WTC11 (cell line): ENCODE measurements around the gene ZNF417. TPM values are rescaled to one million over a fixed set of nuclear protein-coding genes. Genes with fewer than 3 reads are reported as not detected.
"Not testable (repeated sequence)": the region's sequence is repeated elsewhere in the genome, so short reads cannot be mapped to it uniquely, and the experiment has no call there.

Source experiments
- ATAC-seq: fragments of 200-7000 bp; cut with Tn5 transposase; 2 replicates; pipeline ENCODE4 v1.10.0; 2021; ENCODE audit warnings: mild to moderate bottlenecking, moderate library complexity
- CTCF ChIA-PET: fragments of 300-600 bp; sonication (Branson Sonifier 250); formaldehyde crosslinking; loops from one replicate; lab custom pipeline; 2021; ENCODE audit warnings: antibody characterized with exemption; lab: Charles Lee
- POLR2A ChIA-PET: fragments of 350-600 bp; sonication (Branson Sonifier 250); formaldehyde crosslinking; loops from one replicate; lab custom pipeline; 2021; ENCODE audit warnings: antibody characterized with exemption; lab: Charles Lee
- DNase-seq: peaks from one replicate; pipeline ENCODE4 v3.0.0; 2021; ENCODE audit warnings: low spot score
- H3K27ac Mint-ChIP-seq: 2 replicates; pipeline ENCODE4 v1.8.0; 2021; ENCODE audit warnings: mixed read lengths
- H3K27me3 Mint-ChIP-seq: 2 replicates; pipeline ENCODE4 v1.8.0; 2021; ENCODE audit warnings: low read depth, mild to moderate bottlenecking, moderate library complexity, mixed read lengths
- H3K36me3 Mint-ChIP-seq: 2 replicates; pipeline ENCODE4 v1.8.0; 2021; ENCODE audit warnings: mixed read lengths
- H3K4me1 Mint-ChIP-seq: 2 replicates; pipeline ENCODE4 v1.8.0; 2022; ENCODE audit warnings: mixed read lengths
- H3K4me3 Mint-ChIP-seq: 2 replicates; pipeline ENCODE4 v1.8.0; 2021; ENCODE audit warnings: mild to moderate bottlenecking, moderate library complexity, mixed read lengths
- H3K9me3 Mint-ChIP-seq: 2 replicates; pipeline ENCODE4 v1.8.0; 2021; ENCODE audit warnings: mixed read lengths
- CREB1 ChIP-seq: sonication (generic); formaldehyde crosslinking; IDR thresholded peaks from 2 replicates; pipeline ENCODE4 v1.8.0; 2023; ENCODE audit warnings: mild to moderate bottlenecking, missing genetic modification reagents
- ESRRA ChIP-seq: sonication (generic); formaldehyde crosslinking; IDR thresholded peaks from 2 replicates; pipeline ENCODE4 v1.8.1; 2022; ENCODE audit warnings: mild to moderate bottlenecking, missing genetic modification reagents, borderline replicate concordance
- ETV6 ChIP-seq: sonication (generic); formaldehyde crosslinking; IDR thresholded peaks from 2 replicates; pipeline ENCODE4 v1.8.1; 2022; ENCODE audit warnings: mild to moderate bottlenecking, missing genetic modification reagents
- FOXK1 ChIP-seq: sonication (generic); formaldehyde crosslinking; IDR thresholded peaks from 2 replicates; pipeline ENCODE4 v1.8.0; 2022; ENCODE audit warnings: mild to moderate bottlenecking, moderate library complexity, missing genetic modification reagents
- MXD4 ChIP-seq: fragments of 250-450 bp; sonication (Bioruptor Pico); IDR thresholded peaks from 2 replicates; pipeline ENCODE4 v1.8.0; 2021; ENCODE audit warnings: mild to moderate bottlenecking, moderate library complexity, borderline replicate concordance
- NFYB ChIP-seq: sonication (generic); formaldehyde crosslinking; conservative IDR thresholded peaks from 2 replicates; pipeline ENCODE4 v1.8.0; 2022; ENCODE audit warnings: low read depth, missing genetic modification reagents
- TEAD1 ChIP-seq: sonication (generic); formaldehyde crosslinking; IDR thresholded peaks from 2 replicates; pipeline ENCODE4 v1.8.0; 2022; ENCODE audit warnings: mild to moderate bottlenecking, missing genetic modification reagents
- ZNF138 ChIP-seq: sonication (generic); formaldehyde crosslinking; conservative IDR thresholded peaks from 2 replicates; pipeline ENCODE4 v1.8.1; 2022; ENCODE audit warnings: mild to moderate bottlenecking, moderate library complexity, missing genetic modification reagents
- ZNF317 ChIP-seq: sonication (generic); formaldehyde crosslinking; IDR thresholded peaks from 2 replicates; pipeline ENCODE4 v1.8.1; 2023; ENCODE audit warnings: low read depth, mild to moderate bottlenecking, moderate library complexity, missing genetic modification reagents, borderline replicate concordance
- ZNF416 ChIP-seq: fragments of 250-450 bp; sonication (Bioruptor Pico); IDR thresholded peaks from 2 replicates; pipeline ENCODE4 v1.9.0; 2021; ENCODE audit warnings: mild to moderate bottlenecking, inconsistent platforms
- total RNA-seq: library from RNA; stranded (reverse); gene quantifications from 3 replicates; pipeline ENCODE4 v1.2.3, GENCODE V29; 2021
- TF ChIP-seq, protein P1 (sequence below): sonication (generic); formaldehyde crosslinking; IDR thresholded peaks from 2 replicates; pipeline ENCODE4 v1.8.1; 2023; ENCODE audit warnings: mild to moderate bottlenecking, missing genetic modification reagents, moderate library complexity
- TF ChIP-seq, protein P2 (sequence below): fragments of 250-450 bp; sonication (Bioruptor Pico); IDR thresholded peaks from 2 replicates; pipeline ENCODE4 v1.9.0; 2021; ENCODE audit warnings: mild to moderate bottlenecking
- TF ChIP-seq, protein P3 (sequence below): fragments of 250-450 bp; sonication (Bioruptor Pico); conservative IDR thresholded peaks from 2 replicates; pipeline ENCODE4 v1.9.0; 2021; ENCODE audit warnings: mild to moderate bottlenecking
- TF ChIP-seq, protein P4 (sequence below): fragments of 200-600 bp; IDR thresholded peaks from 2 replicates; pipeline ENCODE4 v1.8.0; 2022; ENCODE audit warnings: antibody characterized with exemption
- TF ChIP-seq, protein P5 (sequence below): sonication (generic); formaldehyde crosslinking; IDR thresholded peaks from 2 replicates; pipeline ENCODE4 v1.8.0; 2022; ENCODE audit warnings: mild to moderate bottlenecking, missing genetic modification reagents
- TF ChIP-seq, protein P6 (sequence below): sonication (generic); formaldehyde crosslinking; IDR thresholded peaks from 2 replicates; pipeline ENCODE4 v1.8.1; 2023; ENCODE audit warnings: mild to moderate bottlenecking, missing genetic modification reagents, moderate library complexity

ZNF417 gene
- total RNA-seq, 1 experiment from 2014 or later, result 22.6 TPM

DNA sequence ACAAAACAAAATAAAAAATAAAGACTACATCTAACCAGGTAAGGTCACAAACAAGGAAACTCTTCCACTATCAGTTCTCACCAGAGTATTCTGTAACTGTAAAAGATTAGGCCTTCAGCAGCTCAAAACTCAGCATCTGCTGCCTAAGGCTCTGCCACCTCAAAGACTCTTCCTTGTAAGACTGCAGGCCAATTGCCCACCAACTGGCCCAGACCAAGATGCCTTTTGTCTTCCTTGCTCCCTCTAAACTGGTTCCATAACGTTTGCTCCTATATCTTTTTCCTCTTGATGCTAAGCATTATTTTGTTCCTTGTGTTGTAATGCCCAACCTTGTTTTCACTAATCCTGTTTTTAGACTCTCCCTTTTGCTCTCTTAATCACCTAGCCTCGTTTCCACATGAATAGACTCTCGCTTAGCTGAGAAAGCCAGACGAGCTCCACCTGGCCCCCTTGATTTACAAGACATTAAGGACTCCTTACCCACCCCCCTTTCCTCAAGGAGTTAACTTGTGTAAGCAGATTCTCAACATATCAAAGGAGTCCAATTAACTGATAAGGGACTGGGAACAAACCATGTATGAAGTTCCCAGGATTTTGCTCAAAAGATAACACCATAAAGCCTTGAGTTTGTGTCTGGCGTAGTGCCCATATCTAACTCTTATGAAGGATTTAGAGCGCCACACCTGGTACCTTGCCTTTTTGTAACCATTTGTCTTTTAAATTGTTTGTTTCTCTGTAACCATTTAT lies 29.0 kb downstream of the ZNF417 start (continued):
- TF ChIP-seq ETV6 (CRISPR knock-in tag) (no peak), FOXK1 (CRISPR knock-in tag) (peak; percentile 77)

DNA sequence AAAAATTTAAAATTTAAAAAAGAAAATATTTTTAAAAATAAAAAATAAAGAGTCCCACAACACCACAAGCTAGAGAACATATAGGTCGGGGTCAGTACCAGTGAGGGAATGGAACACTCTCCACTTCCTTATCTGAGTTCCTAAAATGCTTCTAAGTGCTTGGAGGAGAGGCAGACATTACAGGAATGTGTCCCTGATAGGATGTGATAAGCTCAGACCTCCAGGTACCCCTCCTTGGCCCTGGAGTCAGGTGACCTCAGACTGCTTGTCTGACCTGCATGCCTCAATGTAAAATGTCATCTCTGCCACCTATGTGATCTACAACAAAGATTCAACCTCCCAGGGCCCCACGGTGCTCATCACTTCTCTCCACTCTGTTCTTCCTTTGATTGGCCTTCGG lies 30.3 kb downstream of the ZNF417 start:
- POLR2A ChIA-PET, result no interaction called here
- no peaks in the 10 kb centered on the region for H3K27me3 Mint-ChIP-seq
- peak overlapping the region; percentile 99 for H3K4me3 Mint-ChIP-seq
- TF ChIP-seq, protein P1, sequence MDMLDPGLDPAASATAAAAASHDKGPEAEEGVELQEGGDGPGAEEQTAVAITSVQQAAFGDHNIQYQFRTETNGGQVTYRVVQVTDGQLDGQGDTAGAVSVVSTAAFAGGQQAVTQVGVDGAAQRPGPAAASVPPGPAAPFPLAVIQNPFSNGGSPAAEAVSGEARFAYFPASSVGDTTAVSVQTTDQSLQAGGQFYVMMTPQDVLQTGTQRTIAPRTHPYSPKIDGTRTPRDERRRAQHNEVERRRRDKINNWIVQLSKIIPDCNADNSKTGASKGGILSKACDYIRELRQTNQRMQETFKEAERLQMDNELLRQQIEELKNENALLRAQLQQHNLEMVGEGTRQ, result peak; percentile 35; the same call in 1 of the 2 replicates
- TF ChIP-seq, protein P2, sequence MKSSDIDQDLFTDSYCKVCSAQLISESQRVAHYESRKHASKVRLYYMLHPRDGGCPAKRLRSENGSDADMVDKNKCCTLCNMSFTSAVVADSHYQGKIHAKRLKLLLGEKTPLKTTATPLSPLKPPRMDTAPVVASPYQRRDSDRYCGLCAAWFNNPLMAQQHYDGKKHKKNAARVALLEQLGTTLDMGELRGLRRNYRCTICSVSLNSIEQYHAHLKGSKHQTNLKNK (CRISPR knock-in tag), result no peak
- no peaks in the 10 kb centered on the region for H3K9me3 Mint-ChIP-seq
- H3K36me3 Mint-ChIP-seq, result peaks cover 51% of the 10 kb centered on the region
- DNase-seq (no peak), ATAC-seq (no peak)
- peak overlapping the region; percentile 93 for H3K27ac Mint-ChIP-seq
- CTCF ChIA-PET, result no interaction called here
- H3K4me1 Mint-ChIP-seq, result peaks cover 49% of the 10 kb centered on the region

DNA sequence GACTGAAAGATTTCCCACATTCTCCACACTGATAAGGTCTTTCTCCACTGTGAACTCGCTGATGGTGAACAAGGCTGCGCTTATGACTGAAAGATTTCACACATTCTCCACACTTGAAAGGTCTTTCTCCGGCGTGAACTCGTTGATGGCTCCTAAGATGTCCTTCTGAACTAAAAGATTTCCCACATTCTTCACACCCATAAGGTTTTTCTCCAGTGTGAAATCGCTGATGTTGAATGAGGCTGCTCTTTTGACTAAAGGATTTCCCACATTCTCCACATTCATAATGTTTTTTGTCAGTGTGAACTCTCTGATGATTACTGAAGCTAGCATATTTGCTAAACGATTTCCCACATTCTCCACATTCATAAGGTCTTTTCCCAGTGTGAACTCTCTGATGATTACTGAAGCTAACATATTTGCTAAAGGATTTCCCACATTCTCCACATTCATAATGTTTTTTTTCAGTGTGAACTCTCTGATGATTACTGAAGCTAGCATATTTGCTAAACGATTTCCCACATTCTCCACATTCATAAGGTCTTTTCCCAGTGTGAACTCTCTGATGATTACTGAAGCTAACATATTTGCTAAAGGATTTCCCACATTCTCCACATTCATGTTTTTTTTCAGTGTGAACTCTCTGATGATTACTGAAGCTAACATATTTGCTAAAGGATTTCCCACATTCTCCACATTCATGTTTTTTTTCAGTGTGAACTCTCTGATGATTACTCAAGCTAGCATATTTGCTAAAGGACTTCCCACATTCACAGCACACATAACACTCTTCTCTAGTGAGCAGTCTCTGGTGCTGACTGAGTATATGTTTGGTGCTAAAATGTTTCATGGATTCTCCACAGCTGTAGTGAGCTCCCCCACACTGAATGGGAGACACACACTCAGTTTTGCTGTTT lies 42.3 kb downstream of the ZNF417 start:
- peaks cover 92% of the 10 kb centered on the region for H3K36me3 Mint-ChIP-seq
- peak overlapping the region; percentile 51 for H3K27ac Mint-ChIP-seq
- CTCF ChIA-PET, result interaction anchor here (0.6 kb wide), 1 partner anchor 9 kb away, joined by 3 read pairs; no protein-coding TSS in a partner anchor
- ATAC-seq, H3K4me3 Mint-ChIP-seq, H3K27me3 Mint-ChIP-seq, POLR2A ChIA-PET, H3K4me1 Mint-ChIP-seq, DNase-seq: not testable (repeated sequence)
- peaks cover 57% of the 10 kb centered on the region for H3K9me3 Mint-ChIP-seq

DNA sequence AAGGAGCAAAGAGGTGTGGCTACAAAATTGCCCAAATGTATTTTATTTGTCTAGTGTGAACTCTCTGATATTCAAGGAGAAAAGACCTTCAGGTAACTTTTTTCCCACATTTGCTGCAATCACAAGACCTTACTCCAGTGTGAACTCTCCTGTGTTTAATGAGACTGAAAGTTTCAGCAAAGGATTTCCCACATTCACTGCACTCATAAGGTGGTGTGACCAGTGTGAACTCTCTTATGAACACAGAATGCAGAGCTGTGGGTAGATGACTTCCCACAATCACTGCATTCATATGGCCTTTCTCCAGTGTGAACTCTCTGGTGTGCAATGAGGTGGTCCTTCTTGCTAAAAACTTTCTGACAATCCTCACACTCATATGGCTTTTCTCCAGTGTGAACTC lies 43.9 kb downstream of the ZNF417 start:
- no peaks in the 10 kb centered on the region for H3K4me1 Mint-ChIP-seq
- DNase-seq (no peak), ATAC-seq (no peak)
- no peak overlapping the region for H3K27ac Mint-ChIP-seq
- no peak overlapping the region for H3K4me3 Mint-ChIP-seq
- ChIA-PET POLR2A (no interaction called here), CTCF (no interaction called here)
- TF ChIP-seq CREB1 (CRISPR knock-in tag) (no peak), NFYB (CRISPR knock-in tag) (no peak), ZNF317 (no peak), FOXK1 (CRISPR knock-in tag) (no peak), ZNF138 (CRISPR knock-in tag) (no peak), ETV6 (CRISPR knock-in tag) (no peak), ZNF416 (CRISPR knock-in tag) (no peak), ESRRA (CRISPR knock-in tag) (no peak), MXD4 (CRISPR knock-in tag) (no peak), TEAD1 (CRISPR knock-in tag) (no peak)
- TF ChIP-seq, protein P3, sequence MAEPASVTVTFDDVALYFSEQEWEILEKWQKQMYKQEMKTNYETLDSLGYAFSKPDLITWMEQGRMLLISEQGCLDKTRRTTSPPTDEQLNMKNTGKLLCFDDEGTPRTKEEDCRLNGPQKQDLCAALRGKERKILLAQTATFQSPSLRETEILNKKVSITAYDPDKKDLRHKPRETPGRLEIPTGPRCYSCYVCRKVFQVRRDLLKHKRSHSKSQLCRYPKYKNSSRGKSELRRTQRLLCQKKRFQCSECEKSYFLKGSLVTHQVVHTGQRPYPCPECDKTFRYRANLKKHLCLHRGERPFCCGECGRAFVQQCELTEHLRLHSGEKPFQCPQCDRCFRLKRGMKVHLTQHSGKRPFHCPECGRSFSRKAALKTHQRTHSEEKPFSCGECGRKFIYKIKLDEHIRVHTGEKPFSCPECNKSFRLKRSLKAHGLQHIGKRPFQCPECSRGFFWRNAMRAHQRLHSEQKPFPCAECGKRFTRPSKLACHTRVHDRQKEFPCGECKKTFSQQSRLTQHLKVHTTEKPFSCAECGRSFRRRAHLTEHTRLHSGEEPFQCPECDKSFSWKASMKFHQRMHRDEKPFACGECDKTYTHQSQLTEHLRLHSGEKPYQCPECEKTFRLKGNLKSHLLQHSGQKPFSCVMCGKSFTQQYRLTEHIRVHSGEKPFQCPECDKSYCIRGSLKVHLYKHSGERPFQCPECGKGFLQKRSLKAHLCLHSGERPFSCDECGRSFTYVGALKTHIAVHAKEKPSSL (CRISPR knock-in tag), result no peak
- TF ChIP-seq, protein P4, sequence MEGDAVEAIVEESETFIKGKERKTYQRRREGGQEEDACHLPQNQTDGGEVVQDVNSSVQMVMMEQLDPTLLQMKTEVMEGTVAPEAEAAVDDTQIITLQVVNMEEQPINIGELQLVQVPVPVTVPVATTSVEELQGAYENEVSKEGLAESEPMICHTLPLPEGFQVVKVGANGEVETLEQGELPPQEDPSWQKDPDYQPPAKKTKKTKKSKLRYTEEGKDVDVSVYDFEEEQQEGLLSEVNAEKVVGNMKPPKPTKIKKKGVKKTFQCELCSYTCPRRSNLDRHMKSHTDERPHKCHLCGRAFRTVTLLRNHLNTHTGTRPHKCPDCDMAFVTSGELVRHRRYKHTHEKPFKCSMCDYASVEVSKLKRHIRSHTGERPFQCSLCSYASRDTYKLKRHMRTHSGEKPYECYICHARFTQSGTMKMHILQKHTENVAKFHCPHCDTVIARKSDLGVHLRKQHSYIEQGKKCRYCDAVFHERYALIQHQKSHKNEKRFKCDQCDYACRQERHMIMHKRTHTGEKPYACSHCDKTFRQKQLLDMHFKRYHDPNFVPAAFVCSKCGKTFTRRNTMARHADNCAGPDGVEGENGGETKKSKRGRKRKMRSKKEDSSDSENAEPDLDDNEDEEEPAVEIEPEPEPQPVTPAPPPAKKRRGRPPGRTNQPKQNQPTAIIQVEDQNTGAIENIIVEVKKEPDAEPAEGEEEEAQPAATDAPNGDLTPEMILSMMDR, result no peak
- TF ChIP-seq, protein P5, sequence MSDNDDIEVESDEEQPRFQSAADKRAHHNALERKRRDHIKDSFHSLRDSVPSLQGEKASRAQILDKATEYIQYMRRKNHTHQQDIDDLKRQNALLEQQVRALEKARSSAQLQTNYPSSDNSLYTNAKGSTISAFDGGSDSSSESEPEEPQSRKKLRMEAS (CRISPR knock-in tag), result no peak
- TF ChIP-seq, protein P6, sequence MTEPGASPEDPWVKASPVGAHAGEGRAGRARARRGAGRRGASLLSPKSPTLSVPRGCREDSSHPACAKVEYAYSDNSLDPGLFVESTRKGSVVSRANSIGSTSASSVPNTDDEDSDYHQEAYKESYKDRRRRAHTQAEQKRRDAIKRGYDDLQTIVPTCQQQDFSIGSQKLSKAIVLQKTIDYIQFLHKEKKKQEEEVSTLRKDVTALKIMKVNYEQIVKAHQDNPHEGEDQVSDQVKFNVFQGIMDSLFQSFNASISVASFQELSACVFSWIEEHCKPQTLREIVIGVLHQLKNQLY (CRISPR knock-in tag), result no peak
- H3K9me3 Mint-ChIP-seq, result peaks cover 57% of the 10 kb centered on the region
- H3K27me3 Mint-ChIP-seq, result 0 out of 2 replicates have a peak, but pooled peaks cover 4% of the 10 kb centered on the region
- H3K36me3 Mint-ChIP-seq, result peaks cover 89% of the 10 kb centered on the region
